Renal cortical epithelial cell (primary cell): ENCODE results near the gene NRG3. TPM values are rescaled to one million over a fixed set of nuclear protein-coding genes. Genes with fewer than 3 reads are reported as not detected.
A peak's percentile ranks its signal among the peaks of the same experiment; 100 is the strongest.

ENCODE experiments used
- DNase-seq: peaks from one replicate; pipeline ENCODE4 v3.0.0-alpha.2; 2011; ENCODE audit warnings: low read depth
- total RNA-seq: library from RNA; depleted of rRNA; stranded (reverse); fragments of >200 nt; gene quantifications from 2 replicates; pipeline ENCODE4 v1.2.3, GENCODE V29; 2014

The NRG3 gene
- 0.05 and 0.87 TPM in 2 replicates for total RNA-seq

GRCh38 chr10:81874875-81875466, at the start of gene NRG3:
NRG3 (plus strand) TSS chr10:81875194.
- no peak for DNase-seq

- no peak for DNase-seq
Measured at GRCh38 chr10:81828251-81828650, 46.7 kb upstream of the NRG3 start.

- DNase-seq: no peak
Measured at GRCh38 chr10:81831060-81831459, 43.9 kb upstream of the NRG3 start.

GRCh38 chr10:81838950-81839349, 36.0 kb upstream of the NRG3 start:
- no peak for DNase-seq

GRCh38 chr10:81843042-81843441, 32.0 kb upstream of the NRG3 start:
- DNase-seq: peak; percentile 7

GRCh38 chr10:81847675-81848074, 27.3 kb upstream of the NRG3 start:
- DNase-seq: peak; percentile 53

- peak; percentile 65 for DNase-seq
Measured at GRCh38 chr10:81848514-81848913, 26.5 kb upstream of the NRG3 start.

- DNase-seq: no peak
Measured at GRCh38 chr10:81848931-81849330, 26.1 kb upstream of the NRG3 start.

GRCh38 chr10:81862596-81862995, 12.4 kb upstream of the NRG3 start:
- DNase-seq: no peak

GRCh38 chr10:81863771-81864170, 11.2 kb upstream of the NRG3 start:
- DNase-seq: no peak

- DNase-seq: peak; percentile 12
Measured at GRCh38 chr10:81865581-81865980, 9.4 kb upstream of the NRG3 start.

GRCh38 chr10:81866753-81867152, 8.2 kb upstream of the NRG3 start:
- peak; percentile 76 for DNase-seq

GRCh38 chr10:81870472-81870871, 4.5 kb upstream of the NRG3 start:
- DNase-seq: no peak

- DNase-seq: peak; percentile 60
Measured at GRCh38 chr10:81871558-81871957, 3.4 kb upstream of the NRG3 start.

- peak; percentile 87 for DNase-seq
Measured at GRCh38 chr10:81872206-81872862, 2.7 kb upstream of the NRG3 start.

- DNase-seq: no peak
Measured at GRCh38 chr10:81873231-81873931, 1.6 kb upstream of the NRG3 start.

GRCh38 chr10:81873932-81874816, 820 bp upstream of the NRG3 start:
- DNase-seq: peak; percentile 14

GRCh38 chr10:81875467-81876252, 666 bp downstream of the NRG3 start:
- no peak for DNase-seq

GRCh38 chr10:81876253-81877077, 1.5 kb downstream of the NRG3 start:
- no peak for DNase-seq

- DNase-seq: no peak
Measured at GRCh38 chr10:81877596-81877995, 2.6 kb downstream of the NRG3 start.
